ENCODE measurements around the gene IQCM.

IQCM gene

DNA sequence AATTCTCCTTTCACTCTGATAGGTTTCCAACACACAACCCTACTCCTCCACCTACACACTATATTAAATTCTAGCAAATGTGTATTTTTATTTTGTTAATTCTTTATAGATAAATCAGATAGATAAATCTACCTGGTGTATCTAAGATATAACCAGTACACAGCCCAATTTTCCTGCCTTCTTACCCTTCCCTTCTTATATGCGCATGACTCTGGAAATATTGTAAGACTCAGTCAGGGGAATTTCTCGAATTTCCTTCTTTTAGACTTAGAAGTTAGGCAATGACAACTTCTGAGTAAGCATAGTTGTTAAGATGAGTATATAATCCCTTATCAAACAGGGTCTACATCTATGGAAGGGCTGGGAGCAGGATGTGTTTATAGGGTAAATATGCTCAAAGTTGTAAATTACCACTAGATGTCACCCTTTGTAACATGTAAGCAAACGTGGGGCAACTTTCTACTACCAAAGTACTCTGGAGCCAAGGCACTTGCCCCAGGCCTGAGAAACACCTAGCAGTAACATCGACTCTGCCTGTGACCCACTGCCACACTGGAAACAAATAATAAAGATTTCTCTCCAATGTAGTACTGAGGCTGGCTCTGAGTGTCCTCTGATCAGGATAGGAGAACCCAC, 444.7 kb downstream of the IQCM start:
- no peak overlapping the region for H3K27ac ChIP-seq (replicated peaks)
- TF ChIP-seq GABPA (IDR thresholded peaks at IDR 0.05; ENCODE audit: low read depth) (no peak), SPI1 (IDR thresholded peaks at IDR 0.05; ENCODE audit: borderline replicate concordance, low read depth) (no peak)
- TF ChIP-seq, protein P1, sequence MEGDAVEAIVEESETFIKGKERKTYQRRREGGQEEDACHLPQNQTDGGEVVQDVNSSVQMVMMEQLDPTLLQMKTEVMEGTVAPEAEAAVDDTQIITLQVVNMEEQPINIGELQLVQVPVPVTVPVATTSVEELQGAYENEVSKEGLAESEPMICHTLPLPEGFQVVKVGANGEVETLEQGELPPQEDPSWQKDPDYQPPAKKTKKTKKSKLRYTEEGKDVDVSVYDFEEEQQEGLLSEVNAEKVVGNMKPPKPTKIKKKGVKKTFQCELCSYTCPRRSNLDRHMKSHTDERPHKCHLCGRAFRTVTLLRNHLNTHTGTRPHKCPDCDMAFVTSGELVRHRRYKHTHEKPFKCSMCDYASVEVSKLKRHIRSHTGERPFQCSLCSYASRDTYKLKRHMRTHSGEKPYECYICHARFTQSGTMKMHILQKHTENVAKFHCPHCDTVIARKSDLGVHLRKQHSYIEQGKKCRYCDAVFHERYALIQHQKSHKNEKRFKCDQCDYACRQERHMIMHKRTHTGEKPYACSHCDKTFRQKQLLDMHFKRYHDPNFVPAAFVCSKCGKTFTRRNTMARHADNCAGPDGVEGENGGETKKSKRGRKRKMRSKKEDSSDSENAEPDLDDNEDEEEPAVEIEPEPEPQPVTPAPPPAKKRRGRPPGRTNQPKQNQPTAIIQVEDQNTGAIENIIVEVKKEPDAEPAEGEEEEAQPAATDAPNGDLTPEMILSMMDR (IDR thresholded peaks at IDR 0.05; ENCODE audit: insufficient read depth, low read length): peak; percentile 19
- peak in 1 of 2 experiments; percentile 2 for DNase-seq (ENCODE audit: low read depth in 1 of 2, low spot score in 1 of 2)
- no peaks in the 10 kb centered on the region for H3K27me3 ChIP-seq (ENCODE audit: insufficient read depth, poor library complexity, severe bottlenecking)
- no peak overlapping the region for H3K4me3 ChIP-seq (replicated peaks; ENCODE audit: insufficient read depth, low read length)

DNA sequence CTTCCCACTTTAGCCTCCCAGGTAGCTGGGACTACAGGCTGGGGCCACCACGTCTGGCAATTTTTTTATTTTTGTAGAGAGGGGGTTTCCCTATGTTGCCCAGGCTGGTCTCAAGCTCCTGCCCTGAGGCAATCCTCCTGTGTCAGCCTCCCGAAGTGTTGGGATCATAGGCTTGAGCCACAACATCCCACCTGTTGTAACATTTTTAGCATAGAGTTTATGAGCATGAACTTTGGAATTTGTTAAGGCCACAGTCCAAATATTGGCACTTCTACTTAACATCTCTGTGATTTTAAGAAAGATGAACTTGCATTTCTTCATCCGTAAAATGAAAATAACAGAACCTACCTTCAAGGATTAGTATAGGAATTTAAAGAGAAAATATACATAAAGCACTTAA, 445.6 kb downstream of the IQCM start:
- Histone ChIP-seq H3K27ac (replicated peaks) (no peak overlapping the region), H3K27me3 (ENCODE audit: insufficient read depth, poor library complexity, severe bottlenecking) (no peaks in the 10 kb centered on the region), H3K4me3 (replicated peaks; ENCODE audit: insufficient read depth, low read length) (no peak overlapping the region)
- DNase-seq (ENCODE audit: low read depth in 1 of 2, low spot score in 1 of 2): no peak
- TF ChIP-seq SPI1 (IDR thresholded peaks at IDR 0.05; ENCODE audit: borderline replicate concordance, low read depth) (no peak), REST (IDR thresholded peaks at IDR 0.05; ENCODE audit: insufficient replicate concordance, low read depth) (no peak), GABPA (IDR thresholded peaks at IDR 0.05; ENCODE audit: low read depth) (no peak), POLR2AphosphoS5 (IDR thresholded peaks at IDR 0.05; ENCODE audit: low read depth) (no peak)
- TF ChIP-seq, protein P1 (IDR thresholded peaks at IDR 0.05; ENCODE audit: insufficient read depth, low read length): no peak

GRCh38 chr4:149353241-149353640, 462.4 kb downstream of the IQCM start:
- H3K27me3 ChIP-seq (ENCODE audit: insufficient read depth, poor library complexity, severe bottlenecking): no peaks in the 10 kb centered on the region
- TF ChIP-seq SPI1 (IDR thresholded peaks at IDR 0.05; ENCODE audit: borderline replicate concordance, low read depth) (no peak), REST (IDR thresholded peaks at IDR 0.05; ENCODE audit: insufficient replicate concordance, low read depth) (no peak), POLR2AphosphoS5 (IDR thresholded peaks at IDR 0.05; ENCODE audit: low read depth) (no peak), GABPA (IDR thresholded peaks at IDR 0.05; ENCODE audit: low read depth) (no peak)
- TF ChIP-seq, protein P1 (IDR thresholded peaks at IDR 0.05; ENCODE audit: insufficient read depth, low read length): no peak
- no peak for DNase-seq (ENCODE audit: low read depth in 1 of 2, low spot score in 1 of 2)
- H3K4me3 ChIP-seq (replicated peaks; ENCODE audit: insufficient read depth, low read length): no peak overlapping the region
- H3K27ac ChIP-seq (replicated peaks): no peak overlapping the region

- Histone ChIP-seq H3K27ac (replicated peaks) (no peak overlapping the region), H3K27me3 (ENCODE audit: insufficient read depth, poor library complexity, severe bottlenecking) (no peaks in the 10 kb centered on the region), H3K4me3 (replicated peaks; ENCODE audit: insufficient read depth, low read length) (no peak overlapping the region)
- TF ChIP-seq GABPA (IDR thresholded peaks at IDR 0.05; ENCODE audit: low read depth): no peak
- no peak for TF ChIP-seq REST (IDR thresholded peaks at IDR 0.05; ENCODE audit: insufficient replicate concordance, low read depth)
- TF ChIP-seq POLR2AphosphoS5 (IDR thresholded peaks at IDR 0.05; ENCODE audit: low read depth): no peak
- TF ChIP-seq SPI1 (IDR thresholded peaks at IDR 0.05; ENCODE audit: borderline replicate concordance, low read depth): no peak
- TF ChIP-seq, protein P1 (IDR thresholded peaks at IDR 0.05; ENCODE audit: insufficient read depth, low read length): no peak
- no peak for DNase-seq (ENCODE audit: low read depth in 1 of 2, low spot score in 1 of 2)
Observed at GRCh38 chr4:149349541-149349940, 466.1 kb downstream of the IQCM start.

All from HL-60 (cell line).